K562 (cell line): ENCODE results near the gene FAM200A. TPM values are rescaled to one million over a fixed set of nuclear protein-coding genes. Genes with fewer than 3 reads are reported as not detected.

Experiments
- BCL6 ChIP-seq: fragments of 250-450 bp; sonication (Bioruptor Pico); IDR thresholded peaks from 2 replicates; pipeline ENCODE4 v1.4.0; 2020
- CHD2 ChIP-seq: IDR thresholded peaks from 2 replicates; pipeline ENCODE4 v1.6.1; 2011; ENCODE audit warnings: low read depth, low read length
- DNMT1 ChIP-seq: fragments of 450-650 bp; IDR thresholded peaks from 2 replicates; pipeline ENCODE4 v1.6.1; 2016; ENCODE audit warnings: antibody characterized with exemption, mild to moderate bottlenecking
- ESRRA ChIP-seq: fragments of 450-650 bp; IDR thresholded peaks from 2 replicates; pipeline ENCODE4 v1.6.1; 2014; ENCODE audit warnings: low read depth, mild to moderate bottlenecking, moderate library complexity, borderline replicate concordance
- FOXJ3 ChIP-seq: sonication (generic); formaldehyde crosslinking; IDR thresholded peaks from 2 replicates; pipeline ENCODE4 v1.4.0; 2020; ENCODE audit warnings: mild to moderate bottlenecking, missing genetic modification reagents
- LARP7 ChIP-seq: fragments of 450-650 bp; IDR thresholded peaks from 2 replicates; pipeline ENCODE4 v1.6.1; 2016
- PML ChIP-seq: IDR thresholded peaks from 2 replicates; pipeline ENCODE4 v1.6.1; 2012; ENCODE audit warnings: low read length, inconsistent platforms
- RBM14 ChIP-seq: fragments of 200-400 bp; formaldehyde crosslinking; IDR thresholded peaks from 2 replicates; pipeline ENCODE4 v1.6.1; 2018; ENCODE audit warnings: low read depth, mild to moderate bottlenecking, low read length, moderate library complexity, borderline replicate concordance; ENCODE audit not compliant: insufficient read depth
- SAFB2 ChIP-seq: fragments of 200-400 bp; formaldehyde crosslinking; IDR thresholded peaks from 2 replicates; pipeline ENCODE4 v1.6.1; 2018; ENCODE audit warnings: borderline replicate concordance, low read length, low read depth, moderate library complexity; ENCODE audit not compliant: severe bottlenecking
- SFPQ ChIP-seq: fragments of 200-400 bp; formaldehyde crosslinking; IDR thresholded peaks from 2 replicates; pipeline ENCODE4 v1.6.1; 2017; ENCODE audit warnings: mild to moderate bottlenecking, low read depth, low read length, moderate library complexity
- SMAD3 ChIP-seq: fragments of 450-650 bp; formaldehyde crosslinking; conservative IDR thresholded peaks from 2 replicates; pipeline ENCODE4 v1.4.0; 2020; ENCODE audit warnings: mild to moderate bottlenecking
- SMARCC2 ChIP-seq: fragments of 450-650 bp; IDR thresholded peaks from 2 replicates; pipeline ENCODE4 v1.6.1; 2017; ENCODE audit warnings: antibody characterized with exemption, moderate library complexity, mild to moderate bottlenecking, low read depth
- SNRNP70 ChIP-seq: fragments of 200-400 bp; formaldehyde crosslinking; optimal IDR thresholded peaks from 2 replicates; pipeline ENCODE3; 2017; ENCODE audit warnings: low read depth, low read length
- U2AF2 ChIP-seq: fragments of 200-400 bp; formaldehyde crosslinking; optimal IDR thresholded peaks from 2 replicates; pipeline ENCODE3; 2017; ENCODE audit warnings: low read depth, mild to moderate bottlenecking, low read length
- YY1 ChIP-seq, 3 experiments: IDR thresholded peaks; 2 replicates each; pipeline ENCODE4 v1.6.1; 2011; ENCODE audit warnings: low read length in 2 of 3, mild to moderate bottlenecking in 2 of 3, moderate library complexity in 2 of 3, borderline replicate concordance in 1 of 3, control low read depth in 1 of 3, low read depth in 1 of 3; ENCODE audit not compliant: insufficient read depth in 3 of 3, insufficient replicate concordance in 2 of 3, control insufficient read depth in 1 of 3, insufficient read length in 1 of 3; ENCODE audit errors: extremely low read depth in 1 of 3
- ZNF124 ChIP-seq: sonication (generic); formaldehyde crosslinking; IDR thresholded peaks from 2 replicates; pipeline ENCODE4 v1.8.1; 2022; ENCODE audit warnings: missing genetic modification reagents
- ZNF174 ChIP-seq: fragments of 250-450 bp; sonication (Bioruptor Pico); IDR thresholded peaks from 2 replicates; pipeline ENCODE4 v1.4.0; 2020; ENCODE audit warnings: mild to moderate bottlenecking
- ZNF316 ChIP-seq: fragments of 450-650 bp; IDR thresholded peaks from 2 replicates; pipeline ENCODE4 v1.6.1; 2016
- ZNF696 ChIP-seq: fragments of 250-450 bp; sonication (Bioruptor Pico); conservative IDR thresholded peaks from 2 replicates; pipeline ENCODE4 v1.4.0; 2020; ENCODE audit warnings: mild to moderate bottlenecking, moderate library complexity
- polyA plus RNA-seq, 8 experiments: library from polyadenylated mRNA; depleted of rRNA in 4 of 8; stranded (reverse) in 5 of 8; unstranded in 3 of 8; fragments of >200 nt; fragmentation: Nextera tagmentation in 2 of 8; fragmentation: Illumina TruSeq in 1 of 8; extraction: Ambion mirVana in 2 of 8; extraction: Trizol in 1 of 8; gene quantifications; 2 replicates each; pipeline versions ENCODE4 v1.2.1 to v1.2.3, GENCODE V29; 2011 to 2014; ENCODE audit warnings: inconsistent platforms in 1 of 8, missing spikeins in 1 of 8
- total RNA-seq, 7 experiments: library from RNA; depleted of rRNA in 6 of 7; stranded (reverse); fragments of >200 nt in 6 of 7; fragmentation: Illumina TruSeq in 2 of 7; extraction: Trizol in 2 of 7; gene quantifications; 2 replicates each; pipeline versions ENCODE4 v1.2.1 to v1.2.3, GENCODE V29; 2011 to 2021; ENCODE audit warnings: low replicate concordance in 1 of 7
- TF ChIP-seq, protein P1 (sequence below): fragments of 250-450 bp; sonication (Bioruptor Pico); IDR thresholded peaks from 2 replicates; pipeline ENCODE4 v1.5.0; 2020; ENCODE audit warnings: mild to moderate bottlenecking
- TF ChIP-seq, protein P2 (sequence below): fragments of 150-350 bp; conservative IDR thresholded peaks from 2 replicates; pipeline ENCODE4 v1.6.1; 2014; ENCODE audit warnings: low read length
- TF ChIP-seq, protein P3 (sequence below): fragments of 250-450 bp; sonication (Bioruptor Pico); IDR thresholded peaks from 2 replicates; pipeline ENCODE4 v1.4.0; 2020; ENCODE audit warnings: borderline replicate concordance

The FAM200A gene
- total and polyA plus RNA-seq, 9 of the 15 experiments (the other 6 are each of a cell fraction or from before 2014, with no cell fraction given): 3.3 to 11.2 (median 8.3) TPM

DNA sequence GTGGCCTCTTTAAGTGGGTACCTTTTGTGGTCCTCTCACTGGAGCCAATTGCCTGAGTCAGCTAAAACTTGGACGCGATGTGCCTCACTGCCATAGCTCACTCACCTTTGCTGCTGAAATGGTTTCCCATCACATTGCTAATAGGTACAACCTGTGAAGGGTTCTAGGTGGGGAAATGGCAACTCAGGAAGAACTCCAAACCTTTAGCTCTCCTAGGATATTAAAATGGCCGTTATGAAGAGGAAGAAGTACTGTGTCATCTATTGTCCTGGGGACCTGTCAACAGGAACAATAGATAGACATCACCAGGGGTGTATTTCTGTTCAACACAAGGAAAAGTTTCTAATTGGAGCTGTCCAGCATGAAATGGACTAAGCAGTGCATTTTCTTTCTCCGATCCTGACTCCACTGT lies 5.3 kb upstream of the FAM200A start (continued):
- TF ChIP-seq SMARCC2: no peak
- TF ChIP-seq SNRNP70: no peak
- no peak for TF ChIP-seq DNMT1
- TF ChIP-seq, protein P1, sequence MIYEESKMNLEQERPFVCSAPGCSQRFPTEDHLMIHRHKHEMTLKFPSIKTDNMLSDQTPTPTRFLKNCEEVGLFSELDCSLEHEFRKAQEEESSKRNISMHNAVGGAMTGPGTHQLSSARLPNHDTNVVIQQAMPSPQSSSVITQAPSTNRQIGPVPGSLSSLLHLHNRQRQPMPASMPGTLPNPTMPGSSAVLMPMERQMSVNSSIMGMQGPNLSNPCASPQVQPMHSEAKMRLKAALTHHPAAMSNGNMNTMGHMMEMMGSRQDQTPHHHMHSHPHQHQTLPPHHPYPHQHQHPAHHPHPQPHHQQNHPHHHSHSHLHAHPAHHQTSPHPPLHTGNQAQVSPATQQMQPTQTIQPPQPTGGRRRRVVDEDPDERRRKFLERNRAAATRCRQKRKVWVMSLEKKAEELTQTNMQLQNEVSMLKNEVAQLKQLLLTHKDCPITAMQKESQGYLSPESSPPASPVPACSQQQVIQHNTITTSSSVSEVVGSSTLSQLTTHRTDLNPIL (CRISPR knock-in tag): no peak
- TF ChIP-seq, protein P2, sequence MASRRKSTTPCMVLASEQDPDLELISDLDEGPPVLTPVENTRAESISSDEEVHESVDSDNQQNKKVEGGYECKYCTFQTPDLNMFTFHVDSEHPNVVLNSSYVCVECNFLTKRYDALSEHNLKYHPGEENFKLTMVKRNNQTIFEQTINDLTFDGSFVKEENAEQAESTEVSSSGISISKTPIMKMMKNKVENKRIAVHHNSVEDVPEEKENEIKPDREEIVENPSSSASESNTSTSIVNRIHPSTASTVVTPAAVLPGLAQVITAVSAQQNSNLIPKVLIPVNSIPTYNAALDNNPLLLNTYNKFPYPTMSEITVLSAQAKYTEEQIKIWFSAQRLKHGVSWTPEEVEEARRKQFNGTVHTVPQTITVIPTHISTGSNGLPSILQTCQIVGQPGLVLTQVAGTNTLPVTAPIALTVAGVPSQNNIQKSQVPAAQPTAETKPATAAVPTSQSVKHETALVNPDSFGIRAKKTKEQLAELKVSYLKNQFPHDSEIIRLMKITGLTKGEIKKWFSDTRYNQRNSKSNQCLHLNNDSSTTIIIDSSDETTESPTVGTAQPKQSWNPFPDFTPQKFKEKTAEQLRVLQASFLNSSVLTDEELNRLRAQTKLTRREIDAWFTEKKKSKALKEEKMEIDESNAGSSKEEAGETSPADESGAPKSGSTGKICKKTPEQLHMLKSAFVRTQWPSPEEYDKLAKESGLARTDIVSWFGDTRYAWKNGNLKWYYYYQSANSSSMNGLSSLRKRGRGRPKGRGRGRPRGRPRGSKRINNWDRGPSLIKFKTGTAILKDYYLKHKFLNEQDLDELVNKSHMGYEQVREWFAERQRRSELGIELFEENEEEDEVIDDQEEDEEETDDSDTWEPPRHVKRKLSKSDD: no peak
- TF ChIP-seq YY1 (IDR thresholded peaks at IDR 0.05; ENCODE audit: borderline replicate concordance in 1 of 3, control insufficient read depth in 1 of 3, extremely low read depth in 1 of 3, insufficient read depth in 3 of 3, insufficient read length in 1 of 3, insufficient replicate concordance in 2 of 3, low read depth in 1 of 3, low read length in 2 of 3): peak in 1 of 3 experiments; percentile 69
- no peak for TF ChIP-seq SFPQ
- peak; percentile 97 for TF ChIP-seq ZNF316
- no peak for TF ChIP-seq LARP7
- TF ChIP-seq ESRRA: no peak
- no peak for TF ChIP-seq RBM14
- TF ChIP-seq SMAD3 (CRISPR knock-in tag): no peak
- no peak for TF ChIP-seq SAFB2
- TF ChIP-seq CHD2: no peak
- TF ChIP-seq FOXJ3 (CRISPR knock-in tag): no peak
- TF ChIP-seq, protein P3, sequence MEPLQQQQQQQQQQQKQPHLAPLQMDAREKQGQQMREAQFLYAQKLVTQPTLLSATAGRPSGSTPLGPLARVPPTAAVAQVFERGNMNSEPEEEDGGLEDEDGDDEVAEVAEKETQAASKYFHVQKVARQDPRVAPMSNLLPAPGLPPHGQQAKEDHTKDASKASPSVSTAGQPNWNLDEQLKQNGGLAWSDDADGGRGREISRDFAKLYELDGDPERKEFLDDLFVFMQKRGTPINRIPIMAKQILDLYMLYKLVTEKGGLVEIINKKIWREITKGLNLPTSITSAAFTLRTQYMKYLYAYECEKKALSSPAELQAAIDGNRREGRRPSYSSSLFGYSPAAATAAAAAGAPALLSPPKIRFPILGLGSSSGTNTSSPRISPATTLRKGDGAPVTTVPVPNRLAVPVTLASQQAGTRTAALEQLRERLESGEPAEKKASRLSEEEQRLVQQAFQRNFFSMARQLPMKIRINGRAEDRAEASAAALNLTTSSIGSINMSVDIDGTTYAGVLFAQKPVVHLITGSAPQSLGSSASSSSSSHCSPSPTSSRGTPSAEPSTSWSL: no peak
- TF ChIP-seq ZNF696 (CRISPR knock-in tag): no peak
- no peak for TF ChIP-seq U2AF2
- no peak for TF ChIP-seq ZNF124 (CRISPR knock-in tag)
- no peak for TF ChIP-seq PML
- TF ChIP-seq BCL6 (CRISPR knock-in tag): no peak
- TF ChIP-seq ZNF174 (CRISPR knock-in tag): no peak
